Measurements from ENCODE around the gene LSM3. TPM values are rescaled to one million over a fixed set of nuclear protein-coding genes. Genes with fewer than 3 reads are reported as not detected.

Gene LSM3
- total and polyA plus RNA-seq, 9 donors = 7.9 to 18.6 (median 10.8) TPM

DNA sequence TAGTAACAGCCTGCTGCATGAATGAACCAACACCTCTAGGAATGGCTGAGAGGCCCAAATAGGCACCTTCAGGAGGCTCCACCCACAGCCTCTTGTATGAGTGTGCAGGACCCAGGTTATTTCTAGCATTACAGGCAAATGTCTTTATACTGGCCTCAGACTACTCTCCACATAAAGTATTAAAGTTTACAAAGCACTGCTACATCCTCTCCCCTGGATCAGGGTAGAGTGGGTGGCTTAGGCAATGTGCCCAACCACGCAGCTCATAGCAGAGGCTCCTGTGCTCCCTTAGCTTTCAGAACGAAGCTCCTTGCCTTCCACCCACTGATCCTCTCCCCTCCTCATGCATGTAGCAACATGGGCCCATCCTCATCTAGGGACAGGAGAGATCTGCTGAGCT is 37.5 kb upstream of the LSM3 start:
- H3K27me3 ChIP-seq = no peaks in the 10 kb centered on the region
- H3K9me3 ChIP-seq = no peaks in the 10 kb centered on the region
- H3K4me1 ChIP-seq (ENCODE audit: insufficient read depth) = peaks cover 10% of the 10 kb centered on the region
- intact Hi-C loops (cut with DNase I) = loop anchor here in 1 of 4 donors (2.0 kb wide), 1 partner anchor 14 kb away; no protein-coding TSS in a partner anchor
- no peak for DNase-seq
- H3K36me3 ChIP-seq = no peaks in the 10 kb centered on the region
- WGBS, 3 donors = 30 to 47% (median 37%) methylated on average over 2 of the region's 2 CpGs
- no peak for TF ChIP-seq EP300 (IDR thresholded peaks at IDR 0.05)
- TF ChIP-seq, protein P1, sequence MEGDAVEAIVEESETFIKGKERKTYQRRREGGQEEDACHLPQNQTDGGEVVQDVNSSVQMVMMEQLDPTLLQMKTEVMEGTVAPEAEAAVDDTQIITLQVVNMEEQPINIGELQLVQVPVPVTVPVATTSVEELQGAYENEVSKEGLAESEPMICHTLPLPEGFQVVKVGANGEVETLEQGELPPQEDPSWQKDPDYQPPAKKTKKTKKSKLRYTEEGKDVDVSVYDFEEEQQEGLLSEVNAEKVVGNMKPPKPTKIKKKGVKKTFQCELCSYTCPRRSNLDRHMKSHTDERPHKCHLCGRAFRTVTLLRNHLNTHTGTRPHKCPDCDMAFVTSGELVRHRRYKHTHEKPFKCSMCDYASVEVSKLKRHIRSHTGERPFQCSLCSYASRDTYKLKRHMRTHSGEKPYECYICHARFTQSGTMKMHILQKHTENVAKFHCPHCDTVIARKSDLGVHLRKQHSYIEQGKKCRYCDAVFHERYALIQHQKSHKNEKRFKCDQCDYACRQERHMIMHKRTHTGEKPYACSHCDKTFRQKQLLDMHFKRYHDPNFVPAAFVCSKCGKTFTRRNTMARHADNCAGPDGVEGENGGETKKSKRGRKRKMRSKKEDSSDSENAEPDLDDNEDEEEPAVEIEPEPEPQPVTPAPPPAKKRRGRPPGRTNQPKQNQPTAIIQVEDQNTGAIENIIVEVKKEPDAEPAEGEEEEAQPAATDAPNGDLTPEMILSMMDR (IDR thresholded peaks at IDR 0.05) = no peak
- no peak for TF ChIP-seq POLR2A (IDR thresholded peaks at IDR 0.05)
- H3K4me3 ChIP-seq = no peak overlapping the region
- no peak overlapping the region for H3K27ac ChIP-seq

DNA sequence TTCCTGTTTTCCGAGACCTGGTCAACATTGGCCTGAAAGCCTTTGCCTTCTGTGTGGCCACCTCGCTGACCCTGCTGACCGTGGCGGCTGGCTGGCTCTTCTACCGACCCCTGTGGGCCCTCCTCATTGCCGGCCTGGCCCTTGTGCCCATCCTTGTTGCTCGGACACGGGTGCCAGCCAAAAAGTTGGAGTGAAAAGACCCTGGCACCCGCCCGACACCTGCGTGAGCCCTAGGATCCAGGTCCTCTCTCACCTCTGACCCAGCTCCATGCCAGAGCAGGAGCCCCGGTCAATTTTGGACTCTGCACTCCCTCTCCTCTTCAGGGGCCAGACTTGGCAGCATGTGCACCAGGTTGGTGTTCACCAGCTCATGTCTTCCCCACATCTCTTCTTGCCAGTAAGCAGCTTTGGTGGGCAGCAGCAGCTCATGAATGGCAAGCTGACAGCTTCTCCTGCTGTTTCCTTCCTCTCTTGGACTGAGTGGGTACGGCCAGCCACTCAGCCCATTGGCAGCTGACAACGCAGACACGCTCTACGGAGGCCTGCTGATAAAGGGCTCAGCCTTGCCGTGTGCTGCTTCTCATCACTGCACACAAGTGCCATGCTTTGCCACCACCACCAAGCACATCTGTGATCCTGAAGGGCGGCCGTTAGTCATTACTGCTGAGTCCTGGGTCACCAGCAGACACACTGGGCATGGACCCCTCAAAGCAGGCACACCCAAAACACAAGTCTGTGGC is 36.8 kb upstream of the LSM3 start:
- Histone ChIP-seq H3K36me3 (no peaks in the 10 kb centered on the region), H3K4me1 (ENCODE audit: insufficient read depth) (peaks cover 10% of the 10 kb centered on the region), H3K27ac (peak overlapping the region in 1 of 2 donors; percentile 22), H3K27me3 (no peaks in the 10 kb centered on the region), H3K9me3 (no peaks in the 10 kb centered on the region), H3K4me3 (no peak overlapping the region)
- TF ChIP-seq POLR2A (IDR thresholded peaks at IDR 0.05) (no peak), EP300 (IDR thresholded peaks at IDR 0.05) (no peak)
- TF ChIP-seq, protein P1 (IDR thresholded peaks at IDR 0.05) = no peak
- intact Hi-C loops (cut with DNase I) = loop anchor here in 1 of 4 donors (2.0 kb wide), 1 partner anchor 15 kb away; no protein-coding TSS in a partner anchor
- WGBS, 3 donors = 86 to 90% (median 87%) methylated on average over 19 of the region's 19 CpGs
- peak in 1 of 5 donors; percentile 20 for DNase-seq

DNA sequence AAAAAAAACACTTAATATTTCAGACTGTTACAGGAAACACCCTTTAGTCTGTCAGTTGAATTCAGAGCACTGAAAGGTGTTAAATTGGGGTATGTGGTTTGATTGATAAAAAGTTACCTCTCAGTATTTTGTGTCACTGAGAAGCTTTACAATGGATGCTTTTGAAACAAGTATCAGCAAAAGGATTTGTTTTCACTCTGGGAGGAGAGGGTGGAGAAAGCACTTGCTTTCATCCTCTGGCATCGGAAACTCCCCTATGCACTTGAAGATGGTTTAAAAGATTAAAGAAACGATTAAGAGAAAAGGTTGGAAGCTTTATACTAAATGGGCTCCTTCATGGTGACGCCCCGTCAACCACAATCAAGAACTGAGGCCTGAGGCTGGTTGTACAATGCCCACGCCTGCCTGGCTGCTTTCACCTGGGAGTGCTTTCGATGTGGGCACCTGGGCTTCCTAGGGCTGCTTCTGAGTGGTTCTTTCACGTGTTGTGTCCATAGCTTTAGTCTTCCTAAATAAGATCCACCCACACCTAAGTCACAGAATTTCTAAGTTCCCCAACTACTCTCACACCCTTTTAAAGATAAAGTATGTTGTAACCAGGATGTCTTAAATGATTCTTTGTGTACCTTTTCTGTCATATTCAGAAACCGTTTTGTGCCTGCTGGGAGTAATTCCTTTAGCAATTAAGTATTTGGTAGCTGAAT is 35.9 kb upstream of the LSM3 start:
- DNase-seq = no peak
- H3K9me3 ChIP-seq = no peaks in the 10 kb centered on the region
- H3K4me3 ChIP-seq = no peak overlapping the region
- intact Hi-C loops (cut with DNase I) = no loop called here
- H3K27ac ChIP-seq = peak overlapping the region in 1 of 2 donors; percentile 22
- WGBS, 3 donors = 70 to 73% (median 71%) methylated on average over 8 of the region's 8 CpGs
- peaks cover 8% of the 10 kb centered on the region for H3K4me1 ChIP-seq (ENCODE audit: insufficient read depth)
- TF ChIP-seq, protein P1 (IDR thresholded peaks at IDR 0.05) = no peak
- TF ChIP-seq POLR2A (IDR thresholded peaks at IDR 0.05) (no peak), EP300 (IDR thresholded peaks at IDR 0.05) (no peak)
- H3K27me3 ChIP-seq = no peaks in the 10 kb centered on the region
- H3K36me3 ChIP-seq = no peaks in the 10 kb centered on the region

DNA sequence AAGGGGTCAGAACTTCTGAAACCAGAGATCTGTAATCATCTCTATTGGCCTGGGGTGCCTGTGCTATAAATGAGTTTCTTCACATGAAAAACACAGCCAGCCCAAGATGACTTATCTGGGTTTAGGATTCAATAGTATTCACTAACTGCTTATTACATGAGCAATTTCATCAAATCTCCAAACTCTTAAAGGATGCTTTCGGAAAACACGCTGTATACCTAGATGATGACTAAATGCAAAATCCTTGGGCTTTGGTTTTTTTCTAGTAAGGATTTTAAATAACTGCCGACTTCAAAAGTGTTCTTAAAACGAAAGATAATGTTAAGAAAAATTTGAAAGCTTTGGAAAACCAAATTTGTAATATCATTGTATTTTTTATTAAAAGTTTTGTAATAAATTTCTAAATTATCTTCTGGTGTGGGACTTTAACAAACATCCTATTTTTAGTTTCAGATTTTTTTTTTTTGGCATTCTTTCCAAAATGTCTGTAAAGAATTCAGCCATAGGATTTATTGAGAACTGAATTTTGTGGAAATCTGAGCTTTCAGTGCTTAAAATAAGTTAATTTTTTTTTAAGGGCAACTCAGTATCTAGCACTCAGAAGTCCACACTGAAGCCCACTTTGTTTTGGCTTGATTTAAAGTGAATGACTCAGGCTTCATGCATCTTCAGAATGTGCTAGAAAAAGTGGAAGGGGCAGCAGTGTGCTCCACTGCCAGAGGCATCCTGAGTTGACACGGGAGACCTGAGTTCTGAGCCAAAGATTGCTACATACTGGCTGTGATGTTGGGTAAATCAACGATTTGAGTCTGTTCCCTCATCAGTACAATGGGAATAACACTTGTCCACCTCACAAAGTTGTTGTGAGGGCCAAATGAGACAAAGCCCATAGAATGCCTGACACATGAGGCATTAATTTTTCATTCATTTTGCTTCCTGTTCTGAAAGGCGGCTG is 35.1 kb upstream of the LSM3 start:
- TF ChIP-seq EP300 (IDR thresholded peaks at IDR 0.05) = no peak
- TF ChIP-seq, protein P1 (IDR thresholded peaks at IDR 0.05) = no peak
- no peak for TF ChIP-seq POLR2A (IDR thresholded peaks at IDR 0.05)
- H3K9me3 ChIP-seq = no peaks in the 10 kb centered on the region
- intact Hi-C loops (cut with DNase I) = no loop called here
- peak in 2 of 5 donors; percentile 62 to 77 for DNase-seq
- peak overlapping the region in 1 of 2 donors; percentile 60 for H3K27ac ChIP-seq
- H3K4me1 ChIP-seq (ENCODE audit: insufficient read depth) = peaks cover 8% of the 10 kb centered on the region
- 15 to 19% (median 16%) methylated on average over 7 of the region's 7 CpGs for WGBS, 3 donors
- H3K27me3 ChIP-seq = no peaks in the 10 kb centered on the region
- H3K36me3 ChIP-seq = no peaks in the 10 kb centered on the region
- H3K4me3 ChIP-seq = no peak overlapping the region

Data from ovary (tissue), 9 donors.